ENCODE results near the gene DAAM2.
A peak's percentile ranks its signal among the peaks of the same experiment; 100 is the strongest.

DNA sequence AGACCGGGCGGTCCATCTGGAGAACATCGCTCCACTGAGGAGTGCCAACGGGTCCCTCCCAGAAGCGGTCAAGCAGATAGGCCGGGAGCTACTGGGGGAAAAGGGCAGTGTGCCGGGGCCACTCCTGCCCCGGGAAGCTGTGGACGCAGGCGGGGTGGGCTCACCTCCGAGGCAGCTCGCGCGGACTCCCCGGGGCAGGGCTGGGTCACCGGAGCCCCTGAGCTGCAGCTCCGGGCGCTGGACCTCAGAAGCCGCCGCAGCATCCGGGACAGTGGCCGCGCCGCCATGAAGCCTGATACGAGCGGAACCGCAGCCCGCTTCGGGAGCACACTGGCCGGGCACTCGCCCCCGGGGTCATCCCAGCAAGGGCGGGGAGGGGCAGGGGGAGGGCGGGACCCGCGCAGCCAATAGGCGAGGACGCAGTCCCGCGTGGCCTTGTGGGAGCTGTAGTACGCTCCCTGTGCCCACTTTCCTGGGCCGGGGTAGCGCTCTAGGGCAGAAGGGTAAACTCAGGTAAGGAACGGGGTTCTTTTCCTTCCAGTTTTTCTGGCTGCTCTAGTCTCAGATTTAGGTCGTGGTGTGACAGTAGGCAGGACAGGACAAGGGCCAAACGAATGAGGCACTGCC lies 142.1 kb downstream of the DAAM2 start, which contains the start of gene MOCS1:
- TF ChIP-seq, protein P1, sequence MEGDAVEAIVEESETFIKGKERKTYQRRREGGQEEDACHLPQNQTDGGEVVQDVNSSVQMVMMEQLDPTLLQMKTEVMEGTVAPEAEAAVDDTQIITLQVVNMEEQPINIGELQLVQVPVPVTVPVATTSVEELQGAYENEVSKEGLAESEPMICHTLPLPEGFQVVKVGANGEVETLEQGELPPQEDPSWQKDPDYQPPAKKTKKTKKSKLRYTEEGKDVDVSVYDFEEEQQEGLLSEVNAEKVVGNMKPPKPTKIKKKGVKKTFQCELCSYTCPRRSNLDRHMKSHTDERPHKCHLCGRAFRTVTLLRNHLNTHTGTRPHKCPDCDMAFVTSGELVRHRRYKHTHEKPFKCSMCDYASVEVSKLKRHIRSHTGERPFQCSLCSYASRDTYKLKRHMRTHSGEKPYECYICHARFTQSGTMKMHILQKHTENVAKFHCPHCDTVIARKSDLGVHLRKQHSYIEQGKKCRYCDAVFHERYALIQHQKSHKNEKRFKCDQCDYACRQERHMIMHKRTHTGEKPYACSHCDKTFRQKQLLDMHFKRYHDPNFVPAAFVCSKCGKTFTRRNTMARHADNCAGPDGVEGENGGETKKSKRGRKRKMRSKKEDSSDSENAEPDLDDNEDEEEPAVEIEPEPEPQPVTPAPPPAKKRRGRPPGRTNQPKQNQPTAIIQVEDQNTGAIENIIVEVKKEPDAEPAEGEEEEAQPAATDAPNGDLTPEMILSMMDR (IDR thresholded peaks at IDR 0.05 in 2 of 3, conservative IDR thresholded peaks at IDR 0.05 in 1 of 3; ENCODE audit: insufficient read depth in 2 of 3, low read depth in 1 of 3, low read length in 3 of 3) = no peak
- TF ChIP-seq, protein P2, sequence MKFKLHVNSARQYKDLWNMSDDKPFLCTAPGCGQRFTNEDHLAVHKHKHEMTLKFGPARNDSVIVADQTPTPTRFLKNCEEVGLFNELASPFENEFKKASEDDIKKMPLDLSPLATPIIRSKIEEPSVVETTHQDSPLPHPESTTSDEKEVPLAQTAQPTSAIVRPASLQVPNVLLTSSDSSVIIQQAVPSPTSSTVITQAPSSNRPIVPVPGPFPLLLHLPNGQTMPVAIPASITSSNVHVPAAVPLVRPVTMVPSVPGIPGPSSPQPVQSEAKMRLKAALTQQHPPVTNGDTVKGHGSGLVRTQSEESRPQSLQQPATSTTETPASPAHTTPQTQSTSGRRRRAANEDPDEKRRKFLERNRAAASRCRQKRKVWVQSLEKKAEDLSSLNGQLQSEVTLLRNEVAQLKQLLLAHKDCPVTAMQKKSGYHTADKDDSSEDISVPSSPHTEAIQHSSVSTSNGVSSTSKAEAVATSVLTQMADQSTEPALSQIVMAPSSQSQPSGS (CRISPR knock-in tag; IDR thresholded peaks at IDR 0.05) = no peak
- TF ChIP-seq TBP (optimal IDR thresholded peaks at IDR 0.05; ENCODE audit: low read depth, low read length) (peak; percentile 29), TSHZ1 (CRISPR knock-in tag; IDR thresholded peaks at IDR 0.05) (no peak), CTCFL (IDR thresholded peaks at IDR 0.05; ENCODE audit: borderline replicate concordance, insufficient read depth, low read depth, low read length, poor library complexity, severe bottlenecking) (no peak), ZNF3 (CRISPR knock-in tag; IDR thresholded peaks at IDR 0.05) (no peak), SREBF1 (IDR thresholded peaks at IDR 0.05; ENCODE audit: borderline replicate concordance, low read depth, low read length) (no peak), SNAPC5 (CRISPR knock-in tag; IDR thresholded peaks at IDR 0.05) (no peak), REST (IDR thresholded peaks at IDR 0.05; ENCODE audit: borderline replicate concordance) (no peak), REST (CRISPR knock-in tag; IDR thresholded peaks at IDR 0.05; ENCODE audit: low read depth) (peak; percentile 33; the same call in 1 of the 2 replicates), CBX3 (IDR thresholded peaks at IDR 0.05; ENCODE audit: borderline replicate concordance in 1 of 2, low read length in 2 of 2) (no peak), TGIF2 (CRISPR knock-in tag; IDR thresholded peaks at IDR 0.05) (no peak), GATAD2B (IDR thresholded peaks at IDR 0.05; ENCODE audit: borderline replicate concordance) (no peak)
